Measurements from ENCODE around the gene NACAD. TPM values are rescaled to one million over a fixed set of nuclear protein-coding genes. Genes with fewer than 3 reads are reported as not detected.
"Not testable (repeated sequence)": the region's sequence is repeated elsewhere in the genome, so short reads cannot be mapped to it uniquely, and the experiment has no call there.

Gene NACAD
- total RNA-seq, 1 donor from 2014 or later, result 4.9 TPM

DNA sequence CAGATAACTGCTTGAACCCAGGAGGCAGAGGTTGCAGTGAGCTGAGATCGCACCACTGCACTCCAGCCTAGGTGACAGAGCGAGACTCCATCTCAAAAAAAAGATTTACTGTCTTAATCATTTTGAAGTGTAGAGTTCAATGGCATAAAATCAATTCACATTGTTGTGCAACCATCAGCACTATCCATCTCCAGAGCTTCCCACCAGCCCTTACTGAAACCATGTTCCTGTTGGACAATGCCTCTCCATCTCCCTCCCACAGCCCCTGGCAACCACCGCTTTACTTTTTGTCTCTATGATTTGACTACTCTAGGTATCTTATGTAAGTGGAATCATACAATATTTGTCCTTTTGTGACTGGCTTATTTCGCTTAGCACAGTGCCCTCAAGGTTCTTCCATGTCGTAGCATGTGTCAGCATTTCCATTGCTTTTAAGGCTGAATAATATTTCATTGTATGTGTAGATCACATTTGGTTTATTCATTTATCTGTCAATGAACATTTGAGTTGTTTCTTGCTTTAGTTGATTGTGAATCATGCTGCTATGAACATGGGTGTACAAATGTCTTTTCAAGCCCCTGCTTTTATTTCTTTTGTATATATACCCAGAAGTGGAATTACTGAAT lies 33.1 kb downstream of the NACAD start:
- DNase-seq (ENCODE audit: low spot score), result no peak

DNA sequence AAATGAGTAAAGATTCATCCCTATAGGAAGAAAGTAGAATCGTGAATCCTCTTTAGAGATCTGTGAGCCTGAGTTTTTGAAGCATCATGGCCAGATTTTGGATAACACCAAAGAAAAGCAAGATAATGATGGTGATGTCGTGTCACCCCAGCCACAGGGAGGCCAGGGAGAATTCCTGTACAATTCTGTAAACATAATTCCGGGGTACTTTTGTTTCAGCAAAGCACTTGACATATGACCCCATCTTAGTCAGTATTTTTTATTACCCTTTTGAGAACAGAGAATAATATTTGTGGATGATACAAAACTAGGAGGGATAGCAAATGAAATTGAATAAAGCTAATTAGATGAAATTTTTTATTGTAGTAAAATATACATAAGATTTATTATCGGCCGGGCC lies 33.8 kb downstream of the NACAD start:
- no peak for DNase-seq (ENCODE audit: low spot score)

DNA sequence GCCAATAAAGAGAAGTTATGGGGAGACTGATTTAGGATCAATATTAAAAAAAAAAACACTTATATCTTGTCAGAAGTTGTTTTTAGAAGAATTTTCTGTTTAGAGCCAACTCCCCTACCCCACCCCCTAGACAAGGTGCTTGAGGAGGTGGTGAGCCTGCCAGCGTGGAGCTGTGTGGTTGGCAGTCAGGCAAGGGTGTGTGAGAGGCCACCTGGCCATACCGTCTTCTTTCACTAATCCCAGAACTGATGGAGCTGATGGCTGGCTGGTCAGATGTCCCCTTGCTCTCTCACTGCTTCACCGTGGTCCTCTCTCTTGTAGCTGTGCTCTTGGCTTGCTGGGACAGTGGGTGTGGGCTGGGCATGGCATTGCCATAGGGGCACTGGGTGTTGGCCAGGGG lies 34.3 kb downstream of the NACAD start:
- no peak for DNase-seq (ENCODE audit: low spot score)

DNA sequence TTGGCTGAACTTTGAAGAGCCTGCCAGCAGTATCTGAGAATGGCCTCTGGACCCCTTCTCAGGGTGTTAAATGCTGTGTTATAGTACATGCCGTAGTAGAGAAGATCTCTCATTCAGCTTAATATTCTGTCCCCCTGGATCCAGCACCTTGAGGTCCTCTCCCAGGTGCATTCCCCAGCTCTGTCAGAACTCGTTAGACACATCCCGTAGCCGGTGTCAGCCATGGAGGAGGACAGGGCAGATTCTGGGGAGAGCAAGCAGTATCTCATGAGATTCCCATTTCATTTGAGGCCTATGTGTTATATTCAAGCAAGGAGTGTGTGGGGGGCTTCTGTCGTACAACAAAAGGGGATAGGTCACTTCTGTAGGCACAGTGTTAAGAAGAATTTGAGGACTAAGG lies 34.8 kb downstream of the NACAD start:
- DNase-seq (ENCODE audit: low spot score), result no peak

DNA sequence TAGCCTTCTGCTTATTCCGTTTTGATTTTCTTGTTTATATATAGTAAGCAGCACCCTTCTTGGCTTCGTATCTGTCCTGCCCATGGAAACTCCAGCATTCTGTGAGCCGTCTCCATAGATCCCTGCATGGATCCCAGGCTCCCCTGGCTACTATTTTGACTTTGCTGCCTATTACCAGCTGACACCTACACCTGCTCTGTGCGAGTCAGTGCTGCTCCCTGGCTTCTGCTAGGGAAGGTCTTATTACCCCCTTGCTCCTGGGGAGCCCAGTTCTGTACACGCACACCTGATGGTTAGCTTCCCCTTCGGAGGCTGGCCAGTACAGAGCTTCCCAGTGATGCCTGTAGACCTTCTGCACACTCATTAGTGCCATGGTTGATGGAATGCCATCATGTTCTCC lies 35.4 kb downstream of the NACAD start:
- DNase-seq (ENCODE audit: low spot score), result no peak

DNA sequence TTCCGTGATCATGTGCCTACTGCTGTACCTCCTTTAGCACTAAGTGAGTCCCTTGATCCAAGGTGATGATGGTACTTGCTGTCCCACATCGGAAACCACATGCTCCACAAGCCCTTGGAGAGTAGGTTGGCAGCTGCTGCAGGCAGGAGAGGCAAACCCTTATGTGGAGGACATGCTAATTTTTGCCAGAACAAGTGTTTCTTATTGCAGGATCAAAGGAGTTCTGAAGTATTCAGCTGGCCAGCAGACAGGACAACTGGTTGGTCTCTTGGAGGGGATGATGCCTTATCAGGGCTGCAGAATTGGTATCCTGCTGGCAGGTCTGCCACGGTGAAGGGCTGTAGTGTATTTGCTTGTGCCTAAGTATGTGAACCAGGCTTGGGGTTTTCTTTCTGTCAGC lies 36.8 kb downstream of the NACAD start:
- no peak for DNase-seq (ENCODE audit: low spot score)

DNA sequence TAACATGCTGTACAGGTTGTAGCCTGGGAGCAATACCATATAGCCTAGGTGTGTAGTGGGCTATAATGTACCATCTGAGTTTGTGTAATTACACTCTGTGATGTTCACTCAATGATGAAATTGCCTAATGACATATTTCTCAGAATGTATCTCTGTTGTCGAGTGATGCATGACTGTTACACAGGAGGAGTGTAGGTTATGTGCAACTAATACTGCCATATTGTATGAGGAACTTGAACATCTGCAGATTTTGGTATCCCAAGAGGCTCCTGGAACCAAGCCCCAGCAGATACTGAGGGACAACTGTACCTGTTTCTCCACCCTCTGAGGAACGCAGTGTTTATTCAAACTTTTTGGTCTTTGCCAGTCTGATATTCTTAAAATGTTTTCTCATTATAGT lies 38.6 kb downstream of the NACAD start:
- DNase-seq (ENCODE audit: low spot score), result no peak

DNA sequence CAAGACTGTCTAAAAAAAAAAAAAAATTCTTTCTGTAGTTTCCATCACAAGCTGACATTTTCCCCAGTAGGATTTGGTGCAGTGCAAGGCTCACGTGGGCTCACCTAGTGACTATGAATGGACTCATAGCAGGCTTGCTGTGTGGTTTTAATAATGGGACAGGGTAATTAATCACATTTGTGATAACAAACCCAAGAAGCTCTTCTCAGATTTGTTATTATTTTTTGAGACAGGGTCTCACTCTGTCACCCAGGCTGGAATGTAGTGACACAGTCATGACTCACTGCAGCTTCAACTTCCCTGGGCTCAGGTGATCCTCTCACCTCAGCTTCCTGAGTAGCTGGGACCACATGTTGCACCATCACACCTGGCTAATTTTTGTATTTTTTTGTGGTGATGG lies 40.0 kb downstream of the NACAD start:
- DNase-seq (ENCODE audit: low spot score), result no peak

DNA sequence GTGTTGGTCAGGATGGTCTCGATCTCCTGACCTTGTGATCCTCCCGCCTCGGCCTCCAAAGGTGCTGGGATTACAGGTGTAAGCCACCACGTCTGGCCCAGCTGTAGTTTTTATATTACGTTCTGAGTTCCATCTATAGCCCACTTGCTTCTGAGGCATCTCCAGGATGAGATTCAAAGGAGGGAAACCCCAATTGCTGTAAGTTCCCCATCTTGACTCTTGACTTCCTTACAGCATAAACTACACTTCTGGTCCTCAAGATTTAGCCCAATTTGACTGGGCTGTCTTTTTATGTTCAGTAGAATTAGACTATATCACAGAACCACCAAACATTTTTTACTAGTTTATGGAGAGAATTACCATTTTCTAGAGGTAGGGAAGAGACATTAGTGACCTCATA lies 44.4 kb downstream of the NACAD start:
- no peak for DNase-seq (ENCODE audit: low spot score)

DNA sequence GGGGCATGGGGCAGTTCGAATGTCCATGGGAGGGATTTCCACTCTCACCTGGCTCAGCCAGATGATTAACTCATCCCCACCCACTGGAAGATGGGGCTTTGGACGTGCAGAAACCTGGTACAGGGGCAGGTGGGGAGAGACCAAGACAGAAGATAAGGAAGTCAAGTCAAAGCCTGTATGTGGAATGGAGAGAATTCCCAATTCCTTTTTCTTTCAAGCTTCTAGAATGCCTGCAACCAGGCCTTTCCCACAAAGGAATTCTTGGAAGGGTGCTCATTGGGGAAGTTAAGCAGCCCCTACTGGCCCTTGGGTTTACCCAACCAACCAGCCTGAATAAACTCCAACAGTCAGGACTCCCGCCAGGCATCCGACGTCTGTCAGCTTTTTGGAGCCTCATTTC lies 49.7 kb downstream of the NACAD start:
- DNase-seq (ENCODE audit: low spot score), result no peak

DNA sequence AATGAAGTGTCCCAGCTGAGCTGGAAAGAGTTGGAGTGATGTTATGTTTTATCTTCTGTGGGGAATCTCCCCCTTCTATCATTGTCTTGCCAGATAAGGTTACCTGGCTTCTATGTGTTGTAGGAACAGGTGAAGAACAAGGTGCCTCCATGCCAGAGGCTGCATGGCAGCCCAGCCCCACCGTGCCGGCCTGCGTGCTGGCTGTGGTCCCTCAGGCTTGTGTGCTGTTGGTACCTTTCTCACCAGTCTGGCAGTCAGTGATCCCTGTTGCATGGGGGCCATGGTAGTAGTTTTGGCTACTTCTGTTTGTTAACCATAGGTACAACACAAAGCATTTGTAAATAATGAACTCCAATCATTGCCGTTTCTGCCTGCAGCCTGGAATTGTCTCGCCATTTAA lies 50.9 kb downstream of the NACAD start:
- no peak for DNase-seq (ENCODE audit: low spot score)

DNA sequence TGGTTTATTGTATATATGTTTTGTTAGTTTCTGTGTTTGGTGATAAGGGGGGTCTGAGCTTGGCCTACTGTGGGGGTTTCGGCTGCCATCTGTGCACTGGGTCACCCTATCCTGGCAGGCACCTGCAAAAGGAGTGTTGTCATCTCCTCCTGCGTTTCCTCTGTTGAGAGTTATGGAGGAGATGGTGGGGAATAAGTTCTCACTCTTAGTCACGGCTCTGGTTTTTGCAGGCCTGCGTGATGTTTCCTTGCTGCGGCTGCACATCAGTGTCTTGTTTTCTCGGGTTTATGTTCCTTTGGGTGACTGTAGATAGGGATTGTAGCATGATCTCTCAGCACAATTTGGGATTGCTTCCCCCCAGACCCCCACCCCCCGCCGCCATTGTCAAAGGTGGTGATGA lies 52.0 kb downstream of the NACAD start:
- no peak for DNase-seq (ENCODE audit: low spot score)

DNA sequence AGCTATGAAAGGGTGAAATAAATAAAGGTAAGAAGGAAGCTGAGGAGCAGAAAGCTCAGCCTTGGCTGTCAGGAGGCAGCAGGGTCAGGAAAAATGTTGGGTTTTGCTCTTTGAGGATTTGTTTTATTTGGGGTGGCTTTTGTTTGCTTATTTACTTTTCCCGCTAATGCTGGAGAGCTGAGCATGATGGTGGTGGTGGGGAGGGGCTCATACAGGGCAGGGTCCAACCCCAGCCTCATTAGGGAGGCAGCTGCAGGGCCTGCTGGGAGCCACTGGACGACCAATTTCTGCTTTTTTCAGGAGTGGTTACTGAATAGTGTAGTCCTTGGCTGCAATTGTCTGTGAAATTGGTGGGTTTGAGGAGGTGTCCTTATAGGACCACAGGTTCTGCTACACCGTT lies 52.5 kb downstream of the NACAD start:
- no peak for DNase-seq (ENCODE audit: low spot score)

DNA sequence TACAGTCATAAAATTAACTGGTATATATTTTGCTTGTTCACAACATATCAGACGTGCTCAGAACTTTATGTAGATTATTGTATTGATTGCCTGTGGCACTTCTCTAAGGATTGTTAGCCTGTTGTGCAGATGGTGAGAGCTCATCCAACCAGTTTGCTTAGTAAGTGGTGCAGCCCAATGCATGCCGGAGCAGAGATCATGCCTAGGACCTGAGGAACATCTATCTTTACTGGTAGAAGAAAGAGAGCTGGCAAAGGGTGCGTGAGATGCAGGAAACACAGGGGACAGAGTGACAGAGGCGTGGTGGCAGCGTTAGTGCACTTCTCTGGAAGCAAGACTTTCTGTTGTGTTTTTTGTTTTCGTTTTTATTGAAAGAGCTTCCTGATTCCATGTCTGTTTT lies 52.9 kb downstream of the NACAD start:
- no peak for DNase-seq (ENCODE audit: low spot score)

DNA sequence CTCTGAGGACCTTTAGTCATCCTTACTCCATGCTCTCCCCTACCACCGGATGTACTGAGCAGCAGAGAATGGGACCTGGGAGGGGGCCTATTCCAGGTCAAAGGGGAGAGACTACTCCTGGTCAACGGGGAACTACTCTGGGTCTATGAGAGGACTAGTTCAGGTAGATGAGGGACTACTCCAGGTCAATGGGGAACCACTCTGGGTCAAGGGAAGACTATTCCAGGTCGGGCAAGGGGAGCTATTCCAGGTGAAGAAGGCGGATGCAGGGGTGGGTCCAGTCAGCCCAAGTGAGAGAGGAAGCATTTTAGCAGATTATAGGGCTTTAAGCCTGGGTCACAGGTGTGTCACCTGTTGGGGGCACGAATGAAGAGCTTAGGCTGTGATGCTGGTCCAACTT lies 53.4 kb downstream of the NACAD start:
- no peak for DNase-seq (ENCODE audit: low spot score)

DNA sequence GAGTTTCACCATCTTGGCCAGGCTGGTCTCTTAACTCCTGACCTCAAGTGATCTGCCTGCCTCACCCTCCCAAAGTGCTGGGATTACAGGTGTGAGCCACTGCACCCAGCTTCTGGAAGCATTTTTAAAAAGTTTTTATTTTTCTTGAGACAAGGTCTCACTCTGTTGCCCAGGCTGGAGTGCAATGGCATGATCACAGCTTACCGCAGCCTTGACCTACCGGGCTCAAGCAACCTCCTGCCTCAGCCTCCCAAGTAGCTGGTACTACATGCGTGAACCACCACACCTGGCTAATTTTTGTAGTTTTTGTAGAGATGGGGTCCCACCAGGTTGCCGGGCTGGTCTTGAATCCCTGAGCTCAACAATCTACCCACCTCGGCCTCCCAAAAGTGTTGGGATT lies 54.1 kb downstream of the NACAD start:
- DNase-seq (ENCODE audit: low spot score), result not testable (repeated sequence)

DNA sequence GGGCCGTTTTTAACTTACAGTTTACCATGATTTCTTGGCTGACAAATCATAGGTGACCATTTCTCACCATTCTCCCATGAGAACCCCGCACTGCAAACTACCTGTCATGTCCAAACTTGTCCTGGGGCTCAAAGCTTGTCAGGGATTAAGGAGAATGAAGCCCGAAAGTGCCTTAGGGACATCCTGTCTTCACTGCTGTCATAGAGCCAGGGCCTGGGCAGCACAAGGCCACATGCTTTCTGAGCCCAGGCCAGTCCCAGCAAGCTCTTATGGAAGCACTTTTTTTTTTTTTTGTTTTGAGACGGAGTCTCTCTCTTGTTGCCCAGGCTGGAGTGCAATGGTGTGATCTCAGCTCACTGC lies 54.9 kb downstream of the NACAD start:
- DNase-seq (ENCODE audit: low spot score), result no peak

DNA sequence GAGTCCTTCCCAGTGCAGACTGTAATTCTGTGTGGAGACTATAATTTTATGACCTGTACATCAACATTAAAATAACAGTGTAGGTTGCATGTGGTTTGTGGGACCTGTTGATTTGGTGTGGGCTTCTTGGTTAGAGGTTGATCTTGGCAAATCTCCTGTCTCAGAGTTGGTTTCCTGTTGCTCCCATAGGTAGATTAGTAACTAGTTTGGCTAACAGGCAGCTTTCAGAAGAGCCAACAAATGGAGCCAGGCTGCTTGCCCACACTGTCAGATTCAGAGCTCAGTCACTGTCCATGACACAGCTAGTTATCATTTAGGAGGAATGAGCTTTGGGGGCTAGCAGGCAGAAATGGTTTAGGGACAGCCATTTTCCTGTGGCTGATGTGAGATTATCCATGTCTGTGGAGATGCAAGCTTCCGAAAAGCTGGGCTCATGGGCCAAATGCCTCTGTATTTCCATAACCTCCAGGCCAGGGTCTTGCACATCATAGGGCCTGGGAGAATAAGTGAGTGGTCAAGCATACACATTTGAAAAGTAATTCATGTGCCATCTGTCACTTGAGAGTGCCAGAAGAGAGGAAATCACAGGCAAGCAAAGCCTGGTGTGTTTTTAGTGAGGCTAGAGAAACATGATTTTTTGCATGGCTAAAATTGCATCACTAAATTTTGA lies 55.4 kb downstream of the NACAD start:
- DNase-seq (ENCODE audit: low spot score), result no peak

DNA sequence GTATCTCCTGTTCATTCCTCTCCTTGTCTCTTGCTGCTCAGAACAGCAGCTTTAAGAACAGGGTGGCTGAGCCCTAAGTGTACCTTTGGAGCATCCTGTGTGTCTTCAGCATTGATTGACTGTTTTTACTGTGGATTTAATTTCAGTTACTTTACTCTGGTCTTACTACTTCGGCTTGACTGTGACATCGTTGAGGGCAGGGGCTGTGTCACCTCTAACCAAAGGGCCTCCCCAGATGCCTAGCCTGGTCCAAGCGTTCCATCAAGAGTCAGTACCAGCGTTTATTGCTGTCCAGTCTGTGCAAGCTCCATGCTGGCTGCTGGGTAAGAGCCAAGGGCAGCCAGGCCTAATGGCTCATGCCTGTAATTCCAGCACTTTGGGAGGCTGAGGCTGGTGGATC lies 56.3 kb downstream of the NACAD start:
- DNase-seq (ENCODE audit: low spot score), result no peak

DNA sequence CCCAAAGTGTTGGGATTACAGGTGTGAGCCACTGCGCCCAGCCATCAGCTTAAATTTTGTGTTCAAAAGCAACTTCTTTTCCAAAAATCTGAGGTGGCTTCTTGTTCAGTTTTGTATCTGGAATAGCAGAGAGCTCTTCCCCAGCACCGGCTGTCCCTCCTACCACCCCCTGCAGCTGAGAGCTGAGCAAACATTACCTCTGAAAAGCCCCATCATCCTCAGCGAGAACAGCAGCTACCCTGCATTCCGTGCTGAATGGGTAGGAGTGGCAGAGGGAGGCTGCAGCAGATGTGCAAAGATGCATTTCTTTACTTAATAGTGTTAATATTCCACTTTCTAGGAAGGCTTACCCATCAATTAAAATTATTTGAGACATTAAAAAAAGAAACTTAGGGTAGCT lies 56.9 kb downstream of the NACAD start:
- DNase-seq (ENCODE audit: low spot score), result no peak

Measured in mucosa of gallbladder (tissue), 1 donor.